ENCODE results near the gene WDFY2. TPM values are rescaled to one million over a fixed set of nuclear protein-coding genes. Genes with fewer than 3 reads are reported as not detected.

The WDFY2 gene
- total and polyA plus RNA-seq, 10 of the 15 experiments (the other 5 are each of a cell fraction or from before 2014, with no cell fraction given) = 2.1 to 13.0 (median 8.1) TPM

- H4K20me1 ChIP-seq (ENCODE audit: control insufficient read depth, insufficient read depth) = no peaks in the 10 kb centered on the region
- POLR2A ChIA-PET = interaction anchor here (1.0 to 2.0 kb wide), 4 partner anchors 16 to 312 kb away, joined by 3 to 9 read pairs (median 6); partner anchors contain the start of gene INTS6
- H3K9me3 ChIP-seq (replicated peaks; ENCODE audit: control insufficient read depth, insufficient read depth, low read length) = no peaks in the 10 kb centered on the region
- DNase-seq (ENCODE audit: low read depth, low spot score) (no peak), FAIRE-seq (no peak), ATAC-seq (no peak)
- H3K4me1 ChIP-seq (ENCODE audit: control insufficient read depth, insufficient read depth, low read length) = peaks cover 21% of the 10 kb centered on the region
- H3K4me3 ChIP-seq = peak overlapping the region; percentile 49
- intact Hi-C loops (cut with micrococcal nuclease; ENCODE audit: unreplicated experiment) (no loop called here), in situ Hi-C loops (cut with MboI) (no loop called here)
- H3K79me2 ChIP-seq (ENCODE audit: control insufficient read depth, insufficient read depth, low read length) = no peaks in the 10 kb centered on the region
- no peak for TF ChIP-seq RB1 (IDR thresholded peaks at IDR 0.05; ENCODE audit: borderline replicate concordance)
- no peak for TF ChIP-seq BCLAF1 (IDR thresholded peaks at IDR 0.05)
- TF ChIP-seq NBN (IDR thresholded peaks at IDR 0.05) = no peak
- no peak for TF ChIP-seq PRDM15 (CRISPR knock-in tag; IDR thresholded peaks at IDR 0.05)
- TF ChIP-seq SIN3A (IDR thresholded peaks at IDR 0.05; ENCODE audit: low read depth, low read length) = no peak
- TF ChIP-seq E4F1 (IDR thresholded peaks at IDR 0.05; ENCODE audit: borderline replicate concordance, partially characterized antibody) = no peak
- TF ChIP-seq, protein P1, sequence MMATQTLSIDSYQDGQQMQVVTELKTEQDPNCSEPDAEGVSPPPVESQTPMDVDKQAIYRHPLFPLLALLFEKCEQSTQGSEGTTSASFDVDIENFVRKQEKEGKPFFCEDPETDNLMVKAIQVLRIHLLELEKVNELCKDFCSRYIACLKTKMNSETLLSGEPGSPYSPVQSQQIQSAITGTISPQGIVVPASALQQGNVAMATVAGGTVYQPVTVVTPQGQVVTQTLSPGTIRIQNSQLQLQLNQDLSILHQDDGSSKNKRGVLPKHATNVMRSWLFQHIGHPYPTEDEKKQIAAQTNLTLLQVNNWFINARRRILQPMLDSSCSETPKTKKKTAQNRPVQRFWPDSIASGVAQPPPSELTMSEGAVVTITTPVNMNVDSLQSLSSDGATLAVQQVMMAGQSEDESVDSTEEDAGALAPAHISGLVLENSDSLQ (IDR thresholded peaks at IDR 0.05) = no peak
- TF ChIP-seq CREB1 (IDR thresholded peaks at IDR 0.05; ENCODE audit: low read depth) = no peak
- TF ChIP-seq MYB (IDR thresholded peaks at IDR 0.05; ENCODE audit: borderline replicate concordance, low read depth, low read length) = no peak
- no peak for TF ChIP-seq TCF3 (IDR thresholded peaks at IDR 0.05; ENCODE audit: borderline replicate concordance, insufficient read depth, low read depth, low read length)
- no peak for TF ChIP-seq NFIC (IDR thresholded peaks at IDR 0.05; ENCODE audit: low read depth, low read length)
- no peak for TF ChIP-seq EGR1 (IDR thresholded peaks at IDR 0.05; ENCODE audit: borderline replicate concordance in 1 of 2, low read depth in 2 of 2, low read length in 2 of 2)
- no peak for TF ChIP-seq MEF2B (IDR thresholded peaks at IDR 0.05; ENCODE audit: partially characterized antibody, poor library complexity, severe bottlenecking)
- SMC1A ChIA-PET (ENCODE audit: uncharacterized antibody, unreplicated experiment) = interaction anchor here (0.9 to 4.4 kb wide), 17 partner anchors 16 to 319 kb away, joined by 3 to 24 read pairs (median 6); partner anchors contain the start of gene INTS6
- H2AFZ ChIP-seq (ENCODE audit: control insufficient read depth, low read depth, low read length) = peak overlapping the region; percentile 83
- CTCF ChIA-PET = interaction anchor here (1.3 to 2.7 kb wide), 8 partner anchors 17 to 180 kb away, joined by 3 to 15 read pairs (median 7); no protein-coding TSS in a partner anchor
- no TSS peak for BruUV-seq (replicated peaks)
- H3K9ac ChIP-seq (ENCODE audit: control insufficient read depth, insufficient read depth, low read length) = peak overlapping the region; percentile 62
- peak overlapping the region; percentile 86 for H3K4me2 ChIP-seq (ENCODE audit: control insufficient read depth, insufficient read depth)
- peak overlapping the region; percentile 87 for H3K27ac ChIP-seq (ENCODE audit: control insufficient read depth, insufficient read depth)
- WGBS (ENCODE audit: insufficient coverage, insufficient replicate concordance, low lambda C conversion rate, missing lambda C conversion rate) = 71% methylated on average over 4 of the region's 4 CpGs
- RAD21 ChIA-PET (ENCODE audit: unreplicated experiment) = interaction anchor here (0.9 to 3.8 kb wide), 14 partner anchors 16 to 434 kb away, joined by 3 to 29 read pairs (median 5); no protein-coding TSS in a partner anchor
- 0 out of 4 replicates have a peak, but pooled peaks cover 0 to 2% of the 10 kb centered on the region in 2 experiments for H3K36me3 ChIP-seq (ENCODE audit: control insufficient read depth in 2 of 2, insufficient read depth in 2 of 2, low read length in 1 of 2)
- H3K27me3 ChIP-seq (replicated peaks in 1 of 2; ENCODE audit: control insufficient read depth in 2 of 2, insufficient read depth in 2 of 2, low read length in 1 of 2) = no peaks in the 10 kb centered on the region
Measured at GRCh38 chr13:51765142-51765515, 180.9 kb downstream of the WDFY2 start.

Measured in GM12878 (cell line).